PC-9 (cell line): ENCODE measurements around the gene PMS1.

Source experiments
- EZH2 ChIP-seq: fragments of 200-600 bp; sonication (generic); IDR thresholded peaks from 2 replicates; pipeline ENCODE4 v1.8.0; 2017; ENCODE audit warnings: antibody characterized with exemption, low read depth
- TF ChIP-seq, protein P1 (sequence below): fragments of 200-600 bp; sonication (generic); conservative IDR thresholded peaks from 2 replicates; pipeline ENCODE4 v1.6.1; 2017; ENCODE audit warnings: mixed run types, antibody characterized with exemption, mild to moderate bottlenecking, moderate library complexity

- TF ChIP-seq, protein P1, sequence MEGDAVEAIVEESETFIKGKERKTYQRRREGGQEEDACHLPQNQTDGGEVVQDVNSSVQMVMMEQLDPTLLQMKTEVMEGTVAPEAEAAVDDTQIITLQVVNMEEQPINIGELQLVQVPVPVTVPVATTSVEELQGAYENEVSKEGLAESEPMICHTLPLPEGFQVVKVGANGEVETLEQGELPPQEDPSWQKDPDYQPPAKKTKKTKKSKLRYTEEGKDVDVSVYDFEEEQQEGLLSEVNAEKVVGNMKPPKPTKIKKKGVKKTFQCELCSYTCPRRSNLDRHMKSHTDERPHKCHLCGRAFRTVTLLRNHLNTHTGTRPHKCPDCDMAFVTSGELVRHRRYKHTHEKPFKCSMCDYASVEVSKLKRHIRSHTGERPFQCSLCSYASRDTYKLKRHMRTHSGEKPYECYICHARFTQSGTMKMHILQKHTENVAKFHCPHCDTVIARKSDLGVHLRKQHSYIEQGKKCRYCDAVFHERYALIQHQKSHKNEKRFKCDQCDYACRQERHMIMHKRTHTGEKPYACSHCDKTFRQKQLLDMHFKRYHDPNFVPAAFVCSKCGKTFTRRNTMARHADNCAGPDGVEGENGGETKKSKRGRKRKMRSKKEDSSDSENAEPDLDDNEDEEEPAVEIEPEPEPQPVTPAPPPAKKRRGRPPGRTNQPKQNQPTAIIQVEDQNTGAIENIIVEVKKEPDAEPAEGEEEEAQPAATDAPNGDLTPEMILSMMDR: no peak
- no peak for TF ChIP-seq EZH2
These were observed 46.3 kb downstream of the PMS1 start for GRCh38 chr2:189830510-189830909.
